GM19438 (cell line): ENCODE measurements around the gene ANKRD61.
"Not testable (repeated sequence)": the region's sequence is repeated elsewhere in the genome, so short reads cannot be mapped to it uniquely, and the experiment has no call there.

ENCODE experiments used
- ATAC-seq: cut with Tn5 transposase; IDR thresholded peaks from one replicate; pipeline ENCODE4 v1.9.1; 2021; ENCODE audit warnings: low read depth; ENCODE audit not compliant: unreplicated experiment

The ANKRD61 gene

GRCh38 chr7:6028563-6028962 lies 2.6 kb upstream of the ANKRD61 start:
- ATAC-seq = no peak

DNA sequence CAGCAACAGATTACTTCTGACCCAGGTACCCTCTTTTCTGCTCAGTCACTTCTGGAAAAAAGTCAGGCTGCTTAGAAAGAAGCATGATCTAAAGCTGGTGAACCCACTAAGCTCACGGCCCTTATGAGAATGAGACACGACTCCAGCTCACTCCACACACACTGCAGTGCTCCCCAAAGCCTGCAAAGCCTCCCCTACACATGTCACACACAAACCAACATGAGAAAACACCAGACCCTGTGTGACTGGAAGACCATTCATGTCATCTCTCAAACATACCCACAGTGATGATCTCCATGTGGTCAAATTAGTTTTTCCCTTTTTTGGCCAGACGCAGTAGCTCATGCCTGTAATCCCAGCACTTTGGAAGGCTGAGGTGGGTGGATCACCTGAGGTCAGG lies 391 bp downstream of the ANKRD61 start:
- ATAC-seq = no peak

GRCh38 chr7:6032167-6032566 lies 991 bp downstream of the ANKRD61 start:
- ATAC-seq = no peak

GRCh38 chr7:6032641-6033040 lies 1.5 kb downstream of the ANKRD61 start:
- ATAC-seq = no peak

DNA sequence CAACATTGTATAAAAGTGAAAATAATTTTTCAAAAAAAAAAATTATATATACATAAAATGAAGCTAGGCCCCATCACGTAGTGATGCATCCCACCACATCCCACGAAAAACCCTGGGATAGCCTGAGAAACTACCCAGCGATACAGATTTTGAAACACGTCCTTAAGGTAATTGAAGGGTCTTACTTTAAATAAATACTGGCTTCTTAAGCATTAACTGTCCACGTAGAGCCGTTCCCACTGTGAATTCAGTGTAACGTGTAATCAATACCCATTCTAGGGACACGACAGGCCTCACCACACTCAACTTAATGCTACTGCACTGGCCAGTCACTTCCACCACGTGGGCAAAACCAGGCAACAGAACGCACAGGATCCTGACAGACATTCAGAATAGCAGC lies 4.0 kb downstream of the ANKRD61 start:
- ATAC-seq = no peak

- ATAC-seq = no peak
These were observed 4.5 kb downstream of the ANKRD61 start for GRCh38 chr7:6035686-6036085.

- no peak for ATAC-seq
These were observed 18.6 kb downstream of the ANKRD61 start for GRCh38 chr7:6049780-6050179.

DNA sequence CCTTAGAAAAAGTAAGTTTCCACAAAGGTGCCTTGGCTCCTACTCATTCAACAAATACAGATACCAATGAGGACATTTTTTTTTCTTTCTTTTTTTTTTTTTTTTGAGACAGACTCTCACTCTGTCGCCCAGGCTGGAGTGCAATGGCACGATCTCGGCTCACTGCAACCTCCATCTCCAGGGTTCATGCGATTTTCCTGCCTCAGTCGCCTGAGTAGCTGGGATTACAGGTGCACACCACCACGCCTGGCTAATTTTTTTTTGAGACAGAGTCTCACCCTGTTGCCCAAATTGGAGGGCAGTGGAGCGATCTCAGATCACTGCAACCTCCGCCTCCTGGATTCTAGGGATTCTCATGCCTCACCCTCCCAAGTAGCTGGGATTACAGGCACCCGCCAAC lies 20.0 kb downstream of the ANKRD61 start:
- not testable (repeated sequence) for ATAC-seq

DNA sequence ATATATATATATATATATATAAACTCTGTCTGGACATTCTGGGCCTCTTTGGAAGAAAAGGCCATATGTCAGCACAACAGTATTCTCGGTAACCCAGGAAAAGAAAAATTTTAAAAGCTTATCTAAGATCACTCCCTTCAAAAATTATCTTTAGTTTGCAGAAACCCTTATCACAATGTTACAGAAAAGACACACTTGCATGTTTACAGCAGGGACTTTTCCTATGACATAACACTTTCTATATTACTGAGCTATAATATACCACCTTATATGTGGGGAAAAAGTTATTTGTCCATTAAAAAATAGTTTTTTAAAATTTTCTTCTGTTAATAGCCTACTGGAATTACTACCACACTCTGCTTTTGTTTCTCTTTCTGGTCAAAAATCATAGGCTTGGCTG lies 25.4 kb downstream of the ANKRD61 start:
- ATAC-seq = no peak

DNA sequence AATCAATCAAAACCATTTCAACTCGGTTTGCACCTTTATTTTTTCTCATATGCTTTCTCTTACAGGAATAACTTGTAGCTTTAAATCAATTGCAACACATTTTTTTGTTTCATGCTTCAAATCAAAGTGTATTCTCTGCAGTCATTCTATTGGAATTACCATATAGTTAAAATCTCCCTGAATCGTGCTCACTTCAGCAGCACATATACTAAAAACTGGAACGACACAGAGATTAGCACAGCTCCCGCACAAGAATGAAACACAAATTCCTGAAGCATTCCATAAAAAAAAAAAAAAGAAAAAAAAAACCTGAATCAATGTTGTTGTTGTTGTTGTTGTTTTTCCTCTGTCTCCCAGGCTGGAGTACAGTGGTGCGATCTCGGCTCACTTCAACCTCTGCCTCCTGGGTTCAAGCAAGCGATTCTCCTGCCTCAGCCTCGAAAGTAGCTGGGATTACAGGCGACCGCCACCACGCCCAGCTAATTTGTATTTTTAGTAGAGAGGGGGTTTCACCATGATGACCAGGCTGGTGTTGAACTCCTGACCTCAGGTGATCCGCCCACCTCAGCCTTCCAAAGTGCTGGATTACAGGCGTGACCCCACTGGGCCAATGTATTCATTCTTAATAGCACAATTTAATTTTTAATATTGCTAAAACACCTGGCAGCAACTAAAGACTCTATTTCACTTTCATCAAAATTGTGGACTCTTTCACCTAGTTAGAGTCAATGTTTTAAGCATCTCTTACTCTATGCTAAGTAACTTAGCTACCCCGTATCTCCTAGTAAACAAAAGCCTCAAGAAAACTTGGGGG lies 26.3 kb downstream of the ANKRD61 start:
- ATAC-seq = no peak

DNA sequence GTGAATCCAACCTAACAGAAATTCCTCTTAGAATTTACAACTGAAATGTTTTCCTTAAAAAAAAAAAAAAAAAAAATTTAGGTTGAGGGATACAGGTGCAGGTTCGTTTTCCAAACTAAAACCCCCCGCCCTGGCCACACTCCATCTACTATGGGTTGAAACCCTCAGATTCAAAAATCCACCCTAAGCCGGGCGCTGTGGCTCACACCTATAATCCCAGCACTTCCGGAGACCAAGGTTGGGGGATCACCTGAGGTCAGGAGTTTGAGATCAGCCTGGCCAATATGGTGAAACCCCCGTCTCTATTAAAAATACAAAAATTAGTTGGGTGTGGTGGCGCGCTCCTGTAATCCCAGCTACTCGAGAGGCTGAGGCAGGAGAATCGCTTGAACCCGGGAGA lies 28.8 kb downstream of the ANKRD61 start:
- ATAC-seq = not testable (repeated sequence)

GRCh38 chr7:6071406-6071805 lies 40.2 kb downstream of the ANKRD61 start:
- ATAC-seq = no peak

- no peak for ATAC-seq
These were observed 43.6 kb downstream of the ANKRD61 start for GRCh38 chr7:6074612-6075380.

- no peak for ATAC-seq
These were observed 47.4 kb downstream of the ANKRD61 start for GRCh38 chr7:6078548-6078947.

DNA sequence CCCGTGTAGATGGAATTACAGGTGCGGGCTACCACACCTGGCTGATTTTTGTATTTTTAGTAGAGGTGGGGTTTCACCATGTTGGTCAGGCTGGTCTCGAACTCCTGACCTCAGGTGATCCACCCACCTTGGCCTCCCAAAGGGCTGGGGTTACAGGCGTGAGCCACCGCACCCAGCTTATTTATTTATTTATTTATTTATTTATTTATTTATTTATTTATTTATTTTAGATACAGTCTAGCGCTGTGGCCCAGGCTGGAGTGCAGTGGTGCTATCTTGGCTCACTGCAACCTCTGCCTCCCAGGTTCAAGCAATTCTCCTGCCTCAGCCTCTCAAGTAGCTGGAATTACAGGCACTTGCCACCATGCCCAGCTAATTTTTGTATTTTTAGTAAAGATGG lies 51.9 kb downstream of the ANKRD61 start:
- ATAC-seq = not testable (repeated sequence)
